Umbilical cord (tissue), 2 donors: Measurements from ENCODE around the gene FUT7. TPM values are rescaled to one million over a fixed set of nuclear protein-coding genes. Genes with fewer than 3 reads are reported as not detected.

ENCODE experiments used
- DNase-seq: peaks from one replicate; pipeline ENCODE4 v3.0.0-alpha.2; 2015; ENCODE audit warnings: low spot score
- total RNA-seq: library from RNA; depleted of rRNA; stranded (reverse); fragments of >200 nt; gene quantifications from one replicate; pipeline ENCODE4 v1.2.3, GENCODE V29; 2014; ENCODE audit warnings: low replicate concordance; ENCODE audit not compliant: insufficient read depth

FUT7 gene
- total RNA-seq, 1 donor from 2014 or later = 0.96 TPM

GRCh38 chr9:137050570-137050969 is 18.7 kb upstream of the FUT7 start:
- DNase-seq = no peak

GRCh38 chr9:137049544-137050449 is 17.9 kb upstream of the FUT7 start:
- DNase-seq = no peak

- no peak for DNase-seq
Observed at GRCh38 chr9:137048655-137049543, 17.0 kb upstream of the FUT7 start.

- peak; percentile 76 for DNase-seq
Observed at GRCh38 chr9:137046088-137046787, 14.3 kb upstream of the FUT7 start, which contains the start of gene NPDC1. TSS of gene NPDC1 (minus strand) at chr9:137046177. CDS start at chr9:137045989, 188 bp downstream.

GRCh38 chr9:137045294-137046087 is 13.6 kb upstream of the FUT7 start:
- no peak for DNase-seq

GRCh38 chr9:137044502-137045177 is 12.8 kb upstream of the FUT7 start:
- no peak for DNase-seq

GRCh38 chr9:137044037-137044436 is 12.1 kb upstream of the FUT7 start:
- DNase-seq = no peak

- DNase-seq = no peak
Observed at GRCh38 chr9:137042751-137043727, 11.2 kb upstream of the FUT7 start.

GRCh38 chr9:137041124-137041523 is 9.2 kb upstream of the FUT7 start:
- no peak for DNase-seq

GRCh38 chr9:137040568-137040967 is 8.7 kb upstream of the FUT7 start:
- no peak for DNase-seq

GRCh38 chr9:137039611-137040366 is 7.9 kb upstream of the FUT7 start:
- no peak for DNase-seq

GRCh38 chr9:137038916-137039315 is 7.0 kb upstream of the FUT7 start:
- DNase-seq = no peak

GRCh38 chr9:137037483-137037882 is 5.6 kb upstream of the FUT7 start:
- no peak for DNase-seq

- no peak for DNase-seq
Observed at GRCh38 chr9:137037035-137037434, 5.1 kb upstream of the FUT7 start.

GRCh38 chr9:137035937-137036336 is 4.0 kb upstream of the FUT7 start:
- DNase-seq = no peak

GRCh38 chr9:137035507-137035834 is 3.6 kb upstream of the FUT7 start:
- no peak for DNase-seq

GRCh38 chr9:137034709-137035506 is 3.0 kb upstream of the FUT7 start:
- peak; percentile 85 for DNase-seq
